Astrocyte of the spinal cord (primary cell): ENCODE measurements around the gene NGEF.

Experiments
- DNase-seq: peaks from one replicate; pipeline ENCODE4 v3.0.0; 2011; ENCODE audit warnings: low read depth, low spot score
- H3K4me3 ChIP-seq: 2 replicates; pipeline ENCODE4 v1.5.1; 2011; ENCODE audit warnings: low read depth, mild to moderate bottlenecking, low read length, moderate library complexity
- CTCF ChIP-seq: IDR thresholded peaks from 2 replicates; pipeline ENCODE4 v1.5.1; 2012; ENCODE audit warnings: low read depth, mild to moderate bottlenecking, low read length, inconsistent platforms
- in situ Hi-C: cut with HindIII; loops from 2 replicates; pipeline ENCODE4 v1.10.0; 2017; ENCODE audit warnings: low sequenced_read_pairs

NGEF gene

DNA sequence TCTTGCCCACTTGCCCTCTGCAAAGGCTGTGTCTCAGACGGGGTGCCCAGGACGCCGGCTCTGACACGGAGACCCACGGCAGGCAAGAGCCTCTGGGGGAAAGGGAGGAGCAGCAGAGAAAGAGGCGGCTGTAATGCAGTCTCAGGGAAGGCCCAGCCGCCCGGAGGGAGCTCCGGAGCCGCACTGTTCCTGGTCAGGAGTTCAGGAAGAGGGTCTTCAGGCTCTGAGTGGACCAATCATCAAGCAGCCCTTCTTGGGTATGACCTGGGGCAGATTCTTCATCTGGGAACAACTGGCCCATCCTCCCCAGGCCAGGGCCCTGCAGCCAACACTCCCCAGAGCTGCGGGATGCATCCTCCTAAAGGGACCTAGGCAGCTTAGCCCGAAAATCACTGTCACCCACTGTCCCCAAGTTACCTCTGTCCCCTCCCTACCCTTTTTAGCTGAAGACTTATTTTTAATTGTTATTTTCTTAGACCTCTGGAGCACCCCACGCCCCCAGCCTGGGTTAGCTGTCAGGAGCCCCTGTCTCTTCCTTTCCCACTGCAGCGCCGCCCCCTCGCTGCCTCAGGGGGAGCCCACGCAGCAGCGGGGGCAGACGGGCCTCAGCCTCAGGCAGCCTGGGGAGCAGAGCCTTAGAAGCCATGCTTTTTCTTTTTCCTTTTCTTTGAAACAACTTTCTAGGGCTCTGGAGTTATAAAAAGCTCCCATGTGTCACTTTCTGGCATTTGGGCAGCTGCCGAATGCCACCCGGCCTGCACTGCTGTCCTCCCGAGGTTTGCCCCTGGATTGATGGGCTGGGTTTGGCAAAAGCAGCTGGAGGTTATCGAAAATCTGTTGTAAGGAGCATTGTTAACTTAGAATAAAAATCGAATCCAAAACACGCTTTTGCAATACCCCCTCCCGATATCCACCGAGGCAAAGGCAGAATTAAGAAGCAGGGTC lies 18.8 kb upstream of the NGEF start:
- no peak overlapping the region for H3K4me3 ChIP-seq
- in situ Hi-C loops, result no loop called here
- no peak for TF ChIP-seq CTCF
- DNase-seq, result no peak

DNA sequence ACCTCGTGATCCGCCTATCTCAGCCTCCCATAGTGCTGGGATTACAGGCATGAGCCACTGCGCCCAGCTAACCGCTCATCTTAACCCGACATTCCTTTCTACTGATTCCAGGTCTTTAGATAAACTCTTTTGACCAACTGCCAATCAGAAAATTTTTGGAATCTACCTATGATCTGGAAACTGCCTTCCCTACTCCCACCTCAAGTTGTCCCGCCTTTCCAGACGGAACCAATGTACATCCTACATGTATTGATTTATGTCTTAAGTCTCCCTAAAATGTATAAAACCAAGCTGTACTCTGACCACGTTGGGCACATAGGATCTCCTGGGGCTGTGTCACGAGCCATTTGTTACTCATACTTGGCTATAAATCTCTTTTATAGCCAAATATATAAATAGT lies 16.3 kb upstream of the NGEF start:
- in situ Hi-C loops, result no loop called here
- no peak for TF ChIP-seq CTCF
- H3K4me3 ChIP-seq, result no peak overlapping the region
- no peak for DNase-seq

DNA sequence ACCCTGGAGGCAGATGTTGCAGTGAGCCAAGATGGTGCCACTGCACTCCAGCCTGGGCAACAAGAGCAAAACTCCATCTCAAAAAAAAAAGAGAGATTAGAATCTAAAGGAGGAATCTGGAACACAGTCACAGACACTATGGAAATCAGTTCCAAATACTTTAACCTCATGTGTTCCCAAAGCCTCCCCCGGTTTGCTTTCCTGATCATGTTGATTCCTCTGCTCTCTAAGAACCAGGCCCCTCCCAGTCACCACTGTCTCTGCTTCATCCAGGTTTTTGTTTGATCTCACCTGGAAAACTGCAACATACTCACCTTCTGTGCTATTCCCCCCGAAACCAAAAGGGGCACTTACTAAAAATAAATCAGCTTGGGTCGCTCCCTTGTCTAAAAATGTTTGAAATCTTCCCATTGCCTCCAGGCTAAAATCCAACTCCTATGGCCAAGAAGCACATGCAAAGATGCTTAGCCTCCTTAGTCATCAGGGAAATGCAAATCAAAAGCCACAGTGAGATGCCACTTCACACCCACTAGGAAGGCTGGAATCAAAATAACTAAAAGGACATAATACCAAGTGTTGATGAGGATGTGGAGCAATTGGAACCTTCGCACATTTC lies 13.2 kb upstream of the NGEF start:
- no peak for TF ChIP-seq CTCF
- peak; percentile 59 for DNase-seq
- in situ Hi-C loops, result no loop called here
- H3K4me3 ChIP-seq, result no peak overlapping the region

- no peak for DNase-seq
- in situ Hi-C loops, result no loop called here
- no peak overlapping the region for H3K4me3 ChIP-seq
- TF ChIP-seq CTCF, result no peak
These were observed 12.7 kb upstream of the NGEF start for GRCh38 chr2:233025706-233026105.

GRCh38 chr2:233023761-233024410 lies 10.8 kb upstream of the NGEF start:
- in situ Hi-C loops, result no loop called here
- H3K4me3 ChIP-seq, result no peak overlapping the region
- no peak for TF ChIP-seq CTCF
- no peak for DNase-seq

DNA sequence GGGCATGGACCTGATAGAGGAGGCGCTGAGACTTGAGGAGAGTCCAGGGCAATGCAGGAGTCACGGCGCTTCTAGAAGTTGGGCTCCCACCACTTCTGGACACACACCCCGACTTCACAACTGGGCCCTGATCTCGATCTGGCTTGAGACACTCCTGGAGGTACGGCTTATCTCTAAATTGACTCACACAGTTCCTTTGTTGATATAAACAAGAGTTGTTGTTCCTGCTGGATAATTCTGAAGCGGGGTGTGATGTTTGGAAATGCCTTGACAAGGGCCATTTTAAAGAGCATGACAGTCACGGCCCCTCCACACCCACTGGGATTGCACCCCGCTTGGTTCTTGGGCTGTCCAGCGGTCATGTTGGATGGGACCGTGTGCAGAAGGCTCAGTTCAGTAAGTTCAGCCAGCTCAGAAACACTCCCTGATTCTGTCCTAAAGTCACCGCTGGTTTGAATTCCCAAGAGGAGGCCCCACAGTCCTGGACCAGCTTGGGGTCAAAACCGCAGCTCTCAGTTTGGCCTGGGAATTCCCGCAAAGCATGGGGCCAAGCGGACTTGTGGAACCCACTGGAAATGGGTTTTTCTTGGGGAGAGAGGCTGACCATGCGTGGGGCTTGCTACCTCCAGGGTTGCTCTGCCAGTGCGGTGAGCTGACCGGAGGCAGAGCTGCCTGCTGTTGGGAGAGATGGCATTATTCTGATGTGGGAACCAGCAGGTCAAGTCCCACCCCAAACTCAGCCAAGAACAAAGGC lies 10.1 kb upstream of the NGEF start:
- no peak for DNase-seq
- in situ Hi-C loops, result no loop called here
- H3K4me3 ChIP-seq, result no peak overlapping the region
- no peak for TF ChIP-seq CTCF
